ENCODE data around the gene ABCC3. TPM values are rescaled to one million over a fixed set of nuclear protein-coding genes. Genes with fewer than 3 reads are reported as not detected.

Gene ABCC3
- total and polyA plus RNA-seq, 2 donors (not counting 3 experiments of a cell fraction or from before 2014, with no cell fraction given), result 1.1 to 2.6 TPM

GRCh38 chr17:50627782-50628601, 6.7 kb upstream of the ABCC3 start:
- Histone ChIP-seq H3K9me1 (replicated peaks; ENCODE audit: control insufficient read depth, extremely low read depth, insufficient read depth, low read length) (no peaks in the 10 kb centered on the region), H3K36me3 (ENCODE audit: control insufficient read depth in 2 of 2, extremely low read depth in 1 of 2, insufficient read depth in 2 of 2, low read length in 2 of 2) (no peaks in the 10 kb centered on the region), H3K4me2 (ENCODE audit: insufficient read depth, low read length) (no peak overlapping the region), H3K27me3 (ENCODE audit: control insufficient read depth in 2 of 2, insufficient read depth in 2 of 2, low read length in 2 of 2) (peaks cover 0 to 5% of the 10 kb centered on the region in 2 experiments), H3K79me2 (ENCODE audit: control insufficient read depth, insufficient read depth, low read length) (no peaks in the 10 kb centered on the region), H4K20me1 (replicated peaks; ENCODE audit: control insufficient read depth, extremely low read depth, insufficient read depth, low read length) (no peaks in the 10 kb centered on the region), H2AFZ (ENCODE audit: low read depth, low read length) (no peak overlapping the region), H3K4me1 (ENCODE audit: control insufficient read depth, extremely low read depth, insufficient read depth, low read length) (peaks cover 12% of the 10 kb centered on the region), H3K9ac (replicated peaks; ENCODE audit: extremely low read depth, insufficient read depth, low read length) (no peak overlapping the region), H3K27ac (ENCODE audit: insufficient read depth, low read depth, low read length) (no peak overlapping the region), H3K4me3 (replicated peaks in 1 of 3; ENCODE audit: insufficient read depth in 1 of 3, low read depth in 1 of 3, low read length in 3 of 3) (no peak overlapping the region), H3K9me3 (replicated peaks; ENCODE audit: control insufficient read depth, insufficient read depth, low read length) (no peaks in the 10 kb centered on the region)
- DNase-seq (ENCODE audit: low read depth, low spot score) (no peak), FAIRE-seq (no peak)
- ChIA-PET POLR2A (no interaction called here), CTCF (interaction anchor here (0.8 to 10.3 kb wide), 18 partner anchors 8 to 146 kb away, joined by 3 to 398 read pairs (median 6); partner anchors contain the start of gene SPATA20)
- no TSS peak for BruUV-seq (replicated peaks)
- no peak for TF ChIP-seq MAX (IDR thresholded peaks at IDR 0.05; ENCODE audit: insufficient read depth, insufficient read length)
- intact Hi-C loops (cut with micrococcal nuclease) (no loop called here), dilution Hi-C loops (cut with MboI; ENCODE audit: extremely low pct_ligation_motif_present, low sequenced_read_pairs) (no loop called here)

- POLR2A ChIA-PET, result interaction anchor here (0.6 kb wide), 1 partner anchor 75 kb away, joined by 3 read pairs; no protein-coding TSS in a partner anchor
- dilution Hi-C loops (cut with MboI; ENCODE audit: extremely low pct_ligation_motif_present, low sequenced_read_pairs), result no loop called here
- H3K9me3 ChIP-seq (replicated peaks; ENCODE audit: control insufficient read depth, insufficient read depth, low read length), result no peaks in the 10 kb centered on the region
- TF ChIP-seq MYC (IDR thresholded peaks at IDR 0.05; ENCODE audit: low read depth, low read length) (no peak), FOS (IDR thresholded peaks at IDR 0.05; ENCODE audit: borderline replicate concordance, insufficient read depth, low read length) (no peak), POLR2AphosphoS5 (IDR thresholded peaks at IDR 0.05; ENCODE audit: insufficient read depth, low read depth, low read length) (no peak), CTCF (IDR thresholded peaks at IDR 0.05; ENCODE audit: extremely low read depth in 1 of 2, insufficient read depth in 1 of 2, low read depth in 1 of 2, low read length in 2 of 2) (no peak), POLR2A (IDR thresholded peaks at IDR 0.05; ENCODE audit: low read depth, low read length) (no peak), GATA2 (IDR thresholded peaks at IDR 0.05; ENCODE audit: insufficient read depth, insufficient read length, low read depth, low read length) (no peak), EZH2 (IDR thresholded peaks at IDR 0.05; ENCODE audit: borderline replicate concordance, low read depth, low read length, severe bottlenecking) (no peak), MAX (IDR thresholded peaks at IDR 0.05; ENCODE audit: insufficient read depth, insufficient read length) (no peak), JUN (IDR thresholded peaks at IDR 0.05; ENCODE audit: borderline replicate concordance, insufficient read depth, insufficient read length, low read depth) (no peak)
- intact Hi-C loops (cut with micrococcal nuclease), result loop anchor here (1.0 kb wide), 2 partner anchors 51 to 65 kb away; no protein-coding TSS in a partner anchor
- H3K27me3 ChIP-seq (ENCODE audit: control insufficient read depth in 2 of 2, insufficient read depth in 2 of 2, low read length in 2 of 2), result peaks cover 0 to 5% of the 10 kb centered on the region in 2 experiments
- H3K4me1 ChIP-seq (ENCODE audit: control insufficient read depth, extremely low read depth, insufficient read depth, low read length), result peaks cover 18% of the 10 kb centered on the region
- DNase-seq (ENCODE audit: low read depth, low spot score) (no peak), FAIRE-seq (no peak)
- no peak overlapping the region for H3K4me2 ChIP-seq (ENCODE audit: insufficient read depth, low read length)
- no peak overlapping the region for H3K9ac ChIP-seq (replicated peaks; ENCODE audit: extremely low read depth, insufficient read depth, low read length)
- no peaks in the 10 kb centered on the region for H3K36me3 ChIP-seq (ENCODE audit: control insufficient read depth in 2 of 2, extremely low read depth in 1 of 2, insufficient read depth in 2 of 2, low read length in 2 of 2)
- H4K20me1 ChIP-seq (replicated peaks; ENCODE audit: control insufficient read depth, extremely low read depth, insufficient read depth, low read length), result no peaks in the 10 kb centered on the region
- no peak overlapping the region for H2AFZ ChIP-seq (ENCODE audit: low read depth, low read length)
- no peak overlapping the region for H3K4me3 ChIP-seq (replicated peaks in 1 of 3; ENCODE audit: insufficient read depth in 1 of 3, low read depth in 1 of 3, low read length in 3 of 3)
- CTCF ChIA-PET, result interaction anchor here (0.5 to 10.3 kb wide), 21 partner anchors 9 to 86 kb away, joined by 3 to 398 read pairs (median 4); partner anchors contain the start of genes CACNA1G and SPATA20
- H3K27ac ChIP-seq (ENCODE audit: insufficient read depth, low read depth, low read length), result no peak overlapping the region
- H3K9me1 ChIP-seq (replicated peaks; ENCODE audit: control insufficient read depth, extremely low read depth, insufficient read depth, low read length), result no peaks in the 10 kb centered on the region
- no peaks in the 10 kb centered on the region for H3K79me2 ChIP-seq (ENCODE audit: control insufficient read depth, insufficient read depth, low read length)
- BruUV-seq (replicated peaks), result no TSS peak
Observed at GRCh38 chr17:50629902-50630301, 4.8 kb upstream of the ABCC3 start.

Measured in endothelial cell of umbilical vein (primary cell).